ENCODE data around the gene CLCN1. TPM values are rescaled to one million over a fixed set of nuclear protein-coding genes. Genes with fewer than 3 reads are reported as not detected.

Gene CLCN1
- total RNA-seq, 2 donors from 2014 or later: not detected

DNA sequence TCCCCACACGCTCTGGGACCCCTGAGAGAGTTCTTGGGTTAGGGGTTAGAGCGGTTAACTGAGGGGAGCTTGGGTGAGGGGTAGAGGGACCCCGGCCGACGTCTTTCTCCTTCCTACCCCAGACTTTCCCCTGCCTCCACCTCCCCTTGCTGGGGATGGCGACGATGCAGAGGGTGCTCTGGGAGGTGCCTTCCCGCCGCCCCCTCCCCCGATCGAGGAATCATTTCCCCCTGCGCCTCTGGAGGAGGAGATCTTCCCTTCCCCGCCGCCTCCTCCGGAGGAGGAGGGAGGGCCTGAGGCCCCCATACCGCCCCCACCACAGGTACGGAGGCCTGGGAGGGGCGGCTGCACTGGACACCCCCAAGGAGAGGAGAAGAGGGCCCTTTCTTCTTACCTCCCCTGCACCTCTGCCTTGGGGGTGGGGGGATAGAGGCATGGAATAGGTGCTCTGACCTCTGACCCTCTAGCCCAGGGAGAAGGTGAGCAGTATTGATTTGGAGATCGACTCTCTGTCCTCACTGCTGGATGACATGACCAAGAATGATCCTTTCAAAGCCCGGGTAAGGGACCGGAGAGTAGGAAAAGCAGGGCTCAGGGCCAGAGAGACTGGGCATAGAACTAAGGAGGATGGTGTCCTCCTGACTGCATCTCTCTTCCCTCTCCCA is 66.3 kb downstream of the CLCN1 start:
- H3K27me3 ChIP-seq: no peaks in the 10 kb centered on the region
- ATAC-seq: no peak
- no peaks in the 10 kb centered on the region for H3K9me3 ChIP-seq
- no peaks in the 10 kb centered on the region for H3K36me3 ChIP-seq (replicated peaks in 1 of 2; ENCODE audit: insufficient read depth in 1 of 2, low read depth in 2 of 2)
- DNase-seq: no peak
- H3K4me3 ChIP-seq: peak overlapping the region; percentile 94 to 97
- intact Hi-C loops (cut with DNase I): no loop called here
- H3K4me1 ChIP-seq: peaks cover 44% of the 10 kb centered on the region
- no peak for TF ChIP-seq POLR2A (IDR thresholded peaks at IDR 0.05)
- TF ChIP-seq, protein P1, sequence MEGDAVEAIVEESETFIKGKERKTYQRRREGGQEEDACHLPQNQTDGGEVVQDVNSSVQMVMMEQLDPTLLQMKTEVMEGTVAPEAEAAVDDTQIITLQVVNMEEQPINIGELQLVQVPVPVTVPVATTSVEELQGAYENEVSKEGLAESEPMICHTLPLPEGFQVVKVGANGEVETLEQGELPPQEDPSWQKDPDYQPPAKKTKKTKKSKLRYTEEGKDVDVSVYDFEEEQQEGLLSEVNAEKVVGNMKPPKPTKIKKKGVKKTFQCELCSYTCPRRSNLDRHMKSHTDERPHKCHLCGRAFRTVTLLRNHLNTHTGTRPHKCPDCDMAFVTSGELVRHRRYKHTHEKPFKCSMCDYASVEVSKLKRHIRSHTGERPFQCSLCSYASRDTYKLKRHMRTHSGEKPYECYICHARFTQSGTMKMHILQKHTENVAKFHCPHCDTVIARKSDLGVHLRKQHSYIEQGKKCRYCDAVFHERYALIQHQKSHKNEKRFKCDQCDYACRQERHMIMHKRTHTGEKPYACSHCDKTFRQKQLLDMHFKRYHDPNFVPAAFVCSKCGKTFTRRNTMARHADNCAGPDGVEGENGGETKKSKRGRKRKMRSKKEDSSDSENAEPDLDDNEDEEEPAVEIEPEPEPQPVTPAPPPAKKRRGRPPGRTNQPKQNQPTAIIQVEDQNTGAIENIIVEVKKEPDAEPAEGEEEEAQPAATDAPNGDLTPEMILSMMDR (IDR thresholded peaks at IDR 0.05): no peak
- 48 to 63% methylated on average over 14 to 20 of the region's 21 CpGs for WGBS, 2 donors
- peak overlapping the region; percentile 85 to 97 (median 93) for H3K27ac ChIP-seq

DNA sequence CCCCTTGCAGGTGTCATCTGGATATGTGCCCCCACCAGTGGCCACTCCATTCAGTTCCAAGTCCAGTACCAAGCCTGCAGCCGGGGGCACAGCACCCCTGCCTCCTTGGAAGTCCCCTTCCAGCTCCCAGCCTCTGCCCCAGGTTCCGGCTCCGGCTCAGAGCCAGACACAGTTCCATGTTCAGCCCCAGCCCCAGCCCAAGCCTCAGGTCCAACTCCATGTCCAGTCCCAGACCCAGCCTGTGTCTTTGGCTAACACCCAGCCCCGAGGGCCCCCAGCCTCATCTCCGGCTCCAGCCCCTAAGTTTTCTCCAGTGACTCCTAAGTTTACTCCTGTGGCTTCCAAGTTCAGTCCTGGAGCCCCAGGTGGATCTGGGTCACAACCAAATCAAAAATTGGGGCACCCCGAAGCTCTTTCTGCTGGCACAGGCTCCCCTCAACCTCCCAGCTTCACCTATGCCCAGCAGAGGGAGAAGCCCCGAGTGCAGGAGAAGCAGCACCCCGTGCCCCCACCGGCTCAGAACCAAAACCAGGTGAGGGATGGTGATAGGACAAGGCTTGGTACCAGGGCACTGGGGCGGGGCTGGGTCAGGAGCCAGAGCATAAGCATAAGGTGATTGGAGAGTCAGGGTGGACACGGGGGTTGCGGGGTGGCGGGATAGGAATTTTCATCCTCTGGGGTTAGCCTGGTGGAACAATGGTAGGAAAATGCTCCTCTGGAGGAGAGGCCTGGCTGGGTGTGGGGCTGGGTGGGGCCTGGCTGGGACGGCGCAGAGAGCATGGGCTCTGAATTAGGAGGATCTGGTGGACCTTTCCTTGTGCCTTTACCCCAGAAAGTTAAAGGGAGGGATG is 67.1 kb downstream of the CLCN1 start:
- Histone ChIP-seq H3K4me3 (no peak overlapping the region), H3K9me3 (no peaks in the 10 kb centered on the region), H3K4me1 (peaks cover 44% of the 10 kb centered on the region), H3K27me3 (no peaks in the 10 kb centered on the region), H3K36me3 (replicated peaks in 1 of 2; ENCODE audit: insufficient read depth in 1 of 2, low read depth in 2 of 2) (no peaks in the 10 kb centered on the region), H3K27ac (peak overlapping the region in 3 of 4 donors; percentile 85 to 97 (median 95))
- WGBS, 2 donors: 87 to 90% methylated on average over 15 of the region's 15 CpGs
- ATAC-seq (no peak), DNase-seq (no peak)
- TF ChIP-seq, protein P1 (IDR thresholded peaks at IDR 0.05): no peak
- TF ChIP-seq POLR2A (IDR thresholded peaks at IDR 0.05): no peak
- intact Hi-C loops (cut with DNase I): no loop called here

DNA sequence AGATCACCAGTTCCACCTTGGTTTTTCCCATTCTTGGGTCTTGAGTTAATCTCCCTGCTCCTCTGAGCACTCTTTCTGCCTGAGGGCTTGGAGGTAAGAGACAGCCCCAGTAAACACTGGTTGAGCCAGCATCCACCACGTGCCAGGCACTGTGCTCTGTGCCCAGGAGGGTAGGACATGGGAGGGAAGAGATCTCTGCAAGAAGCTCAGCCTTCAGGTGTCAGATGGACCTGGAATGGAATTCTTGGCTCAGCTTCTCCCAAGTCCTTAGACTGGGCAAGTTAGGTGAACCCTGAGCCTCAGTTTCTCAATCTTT is 67.7 kb downstream of the CLCN1 start:
- no peaks in the 10 kb centered on the region for H3K9me3 ChIP-seq
- intact Hi-C loops (cut with DNase I): no loop called here
- peaks cover 44% of the 10 kb centered on the region for H3K4me1 ChIP-seq
- TF ChIP-seq POLR2A (IDR thresholded peaks at IDR 0.05): no peak
- TF ChIP-seq, protein P1 (IDR thresholded peaks at IDR 0.05): no peak
- 77 to 80% methylated on average over 1 of the region's 1 CpG for WGBS, 2 donors
- peak overlapping the region in 1 of 4 donors; percentile 40 for H3K27ac ChIP-seq
- H3K36me3 ChIP-seq (replicated peaks in 1 of 2; ENCODE audit: insufficient read depth in 1 of 2, low read depth in 2 of 2): no peaks in the 10 kb centered on the region
- no peak for DNase-seq
- no peaks in the 10 kb centered on the region for H3K27me3 ChIP-seq
- H3K4me3 ChIP-seq: no peak overlapping the region
- no peak for ATAC-seq

GRCh38 chr7:143384148-143384547 is 68.2 kb downstream of the CLCN1 start:
- intact Hi-C loops (cut with DNase I): no loop called here
- Histone ChIP-seq H3K36me3 (replicated peaks in 1 of 2; ENCODE audit: insufficient read depth in 1 of 2, low read depth in 2 of 2) (no peaks in the 10 kb centered on the region), H3K4me3 (no peak overlapping the region), H3K27ac (peak overlapping the region in 1 of 4 donors; percentile 21), H3K27me3 (no peaks in the 10 kb centered on the region), H3K9me3 (no peaks in the 10 kb centered on the region), H3K4me1 (peaks cover 43% of the 10 kb centered on the region)
- ATAC-seq (no peak), DNase-seq (no peak)
- TF ChIP-seq, protein P1 (IDR thresholded peaks at IDR 0.05): no peak
- TF ChIP-seq POLR2A (IDR thresholded peaks at IDR 0.05): no peak
- 78 to 89% methylated on average over 5 of the region's 5 CpGs for WGBS, 2 donors
